GM19351 (cell line): Measurements from ENCODE around the gene RABL6.
"Not testable (repeated sequence)": the region's sequence is repeated elsewhere in the genome, so short reads cannot be mapped to it uniquely, and the experiment has no call there.

ENCODE experiments used
- ATAC-seq: cut with Tn5 transposase; IDR thresholded peaks from one replicate; pipeline ENCODE4 v1.9.1; 2021; ENCODE audit warnings: mild to moderate bottlenecking, moderate library complexity; ENCODE audit not compliant: unreplicated experiment

Gene RABL6

GRCh38 chr9:136807281-136808074 is at the start of gene RABL6:
Gene RABL6 (plus strand): TSS chr9:136807948. CDS start chr9:136808197, 249 bp downstream.
- ATAC-seq, result peak; percentile 78

- no peak for ATAC-seq
Measured at GRCh38 chr9:136759001-136759400, 48.7 kb upstream of the RABL6 start.

- ATAC-seq, result no peak
Measured at GRCh38 chr9:136759436-136760325, 48.1 kb upstream of the RABL6 start.

GRCh38 chr9:136760424-136760823 is 47.3 kb upstream of the RABL6 start:
- no peak for ATAC-seq

- not testable (repeated sequence) for ATAC-seq
Measured at GRCh38 chr9:136760834-136761544, 46.8 kb upstream of the RABL6 start.

GRCh38 chr9:136761545-136761981 is 46.2 kb upstream of the RABL6 start:
- no peak for ATAC-seq

- ATAC-seq, result no peak
Measured at GRCh38 chr9:136762221-136762691, 45.5 kb upstream of the RABL6 start.

GRCh38 chr9:136762915-136763648 is 44.7 kb upstream of the RABL6 start:
- ATAC-seq, result no peak

GRCh38 chr9:136763649-136764035 is 44.1 kb upstream of the RABL6 start:
- no peak for ATAC-seq

- no peak for ATAC-seq
Measured at GRCh38 chr9:136764301-136764891, 43.4 kb upstream of the RABL6 start, which contains the start of gene LCN15. Gene LCN15 (minus strand): TSS chr9:136764518. CDS start chr9:136764488, 30 bp downstream.

GRCh38 chr9:136765041-136765440 is 42.7 kb upstream of the RABL6 start:
- no peak for ATAC-seq

- ATAC-seq, result not testable (repeated sequence)
Measured at GRCh38 chr9:136765745-136766409, 41.9 kb upstream of the RABL6 start.

GRCh38 chr9:136766410-136767120 is 41.2 kb upstream of the RABL6 start:
- ATAC-seq, result not testable (repeated sequence)

GRCh38 chr9:136769710-136770191 is 38.0 kb upstream of the RABL6 start:
- ATAC-seq, result no peak

- no peak for ATAC-seq
Measured at GRCh38 chr9:136771907-136772415, 35.8 kb upstream of the RABL6 start.

- ATAC-seq, result no peak
Measured at GRCh38 chr9:136773386-136774044, 34.2 kb upstream of the RABL6 start.

- no peak for ATAC-seq
Measured at GRCh38 chr9:136774416-136775045, 33.2 kb upstream of the RABL6 start.
